B cell (primary cell): ENCODE measurements around the gene MOB3B. TPM values are rescaled to one million over a fixed set of nuclear protein-coding genes. Genes with fewer than 3 reads are reported as not detected.
A peak's percentile ranks its signal among the peaks of the same experiment; 100 is the strongest.

Source experiments
- ATAC-seq: fragments of 200-7000 bp; cut with Tn5 transposase; one replicate; pipeline ENCODE4 v1.10.0; 2021; ENCODE audit warnings: low read depth, mild to moderate bottlenecking, moderate number of reproducible peaks, moderate library complexity
- CTCF ChIA-PET: fragments of 350-600 bp; sonication (Branson Sonifier 250); formaldehyde crosslinking; loops from one replicate; lab custom pipeline; 2021; ENCODE audit warnings: antibody characterized with exemption, inconsistent platforms; lab: Charles Lee
- POLR2A ChIA-PET: fragments of 350-600 bp; sonication (Branson Sonifier 250); formaldehyde crosslinking; loops from one replicate; lab custom pipeline; 2021; ENCODE audit warnings: antibody characterized with exemption; lab: Charles Lee
- DNase-seq: peaks from one replicate; pipeline ENCODE4 v3.0.0; 2013
- H2AFZ ChIP-seq: 2 replicates; pipeline ENCODE4 v1.6.1; 2012; ENCODE audit warnings: mild to moderate bottlenecking, low read depth, low read length; ENCODE audit not compliant: insufficient read depth, poor library complexity, severe bottlenecking
- H3K27ac ChIP-seq, 2 donors: 1 replicate in 1 of 2; 2 replicates in 1 of 2; pipeline ENCODE4 v1.5.1; 2012 to 2013; ENCODE audit warnings: low read length in 2 of 2, mild to moderate bottlenecking in 2 of 2, moderate library complexity in 1 of 2
- H3K27me3 ChIP-seq, 4 experiments: fragments of 200-600 bp in 1 of 4; sonication (generic) in 1 of 4; replicated peaks in 1 of 4; 1 replicate in 2 of 4; 2 replicates in 2 of 4; pipeline versions ENCODE4 v1.6.1 to v1.7.0; 2013 to 2016; ENCODE audit warnings: low read length in 3 of 4, mild to moderate bottlenecking in 2 of 4, mixed read lengths in 1 of 4, moderate library complexity in 1 of 4; ENCODE audit not compliant: insufficient read depth in 4 of 4, control insufficient read depth in 3 of 4; ENCODE audit errors: control extremely low read depth in 1 of 4
- H3K36me3 ChIP-seq, 2 experiments: replicated peaks in 1 of 2; 1 replicate in 1 of 2; 2 replicates in 1 of 2; pipeline versions ENCODE4 v1.6.1 to v1.7.1; 2013; ENCODE audit warnings: low read length in 1 of 2; ENCODE audit not compliant: insufficient read depth in 2 of 2, control insufficient read depth in 1 of 2; ENCODE audit errors: control extremely low read depth in 1 of 2, extremely low read depth in 1 of 2
- H3K4me1 ChIP-seq, 2 donors: fragments of 200-600 bp in 1 of 2; sonication (generic) in 1 of 2; 1 replicate in 1 of 2; 2 replicates in 1 of 2; pipeline versions ENCODE4 v1.5.1 to v1.6.1; 2013 to 2017; ENCODE audit warnings: low read length in 2 of 2; ENCODE audit not compliant: control insufficient read depth in 2 of 2, insufficient read depth in 2 of 2
- H3K4me2 ChIP-seq: replicated peaks from 2 replicates; pipeline ENCODE3; 2012; ENCODE audit warnings: mild to moderate bottlenecking, low read depth, low read length; ENCODE audit not compliant: poor library complexity, severe bottlenecking
- H3K4me3 ChIP-seq, 5 experiments: fragments of 200-600 bp in 1 of 5; sonication (generic) in 1 of 5; 1 replicate in 3 of 5; 2 replicates in 2 of 5; pipeline versions ENCODE4 v1.5.1 to v1.7.0; 2011 to 2016; ENCODE audit warnings: low read length in 4 of 5, mild to moderate bottlenecking in 4 of 5, low read depth in 2 of 5, control low read depth in 1 of 5, moderate library complexity in 1 of 5; ENCODE audit not compliant: insufficient read depth in 1 of 5; ENCODE audit errors: control extremely low read depth in 1 of 5, extremely low read depth in 1 of 5
- H3K79me2 ChIP-seq: fragments of 200-600 bp; sonication (generic); one replicate; pipeline ENCODE4 v1.6.0; 2016; ENCODE audit warnings: low read length; ENCODE audit not compliant: control insufficient read depth, insufficient read depth
- H3K9ac ChIP-seq: fragments of 200-600 bp; sonication (generic); 2 replicates; pipeline ENCODE4 v1.6.1; 2017; ENCODE audit warnings: mild to moderate bottlenecking, low read length, moderate library complexity
- H3K9me3 ChIP-seq, 3 donors: one replicate each; pipeline versions ENCODE4 v1.6.1 to v1.7.1; 2013; ENCODE audit warnings: low read length in 2 of 3; ENCODE audit not compliant: control insufficient read depth in 2 of 3, insufficient read depth in 1 of 3; ENCODE audit errors: control extremely low read depth in 1 of 3
- H4K20me1 ChIP-seq: 2 replicates; pipeline ENCODE4 v1.6.0; 2012; ENCODE audit warnings: mild to moderate bottlenecking, low read length; ENCODE audit not compliant: insufficient read depth, control insufficient read depth, poor library complexity, severe bottlenecking
- H3K27ac Mint-ChIP-seq: one replicate; pipeline ENCODE4 v1.8.0; 2021; ENCODE audit warnings: mixed read lengths
- H3K27me3 Mint-ChIP-seq: one replicate; pipeline ENCODE4 v1.8.0; 2021; ENCODE audit warnings: mixed read lengths
- H3K4me1 Mint-ChIP-seq: one replicate; pipeline ENCODE4 v1.8.0; 2021; ENCODE audit warnings: mixed read lengths
- H3K4me3 Mint-ChIP-seq: one replicate; pipeline ENCODE4 v1.8.0; 2021; ENCODE audit warnings: mixed read lengths
- H3K9me3 Mint-ChIP-seq: one replicate; pipeline ENCODE4 v1.8.0; 2022; ENCODE audit warnings: mixed read lengths; ENCODE audit not compliant: insufficient read depth
- CTCF ChIP-seq: fragments of 200-600 bp; IDR thresholded peaks from one replicate; pipeline ENCODE4 v1.8.0; 2022; ENCODE audit warnings: antibody characterized with exemption, mild to moderate bottlenecking
- EZH2 ChIP-seq: IDR thresholded peaks from 2 replicates; pipeline ENCODE4 v1.6.1; 2012; ENCODE audit warnings: borderline replicate concordance, low read depth, mild to moderate bottlenecking, moderate library complexity, low read length; ENCODE audit not compliant: insufficient read depth, poor library complexity, severe bottlenecking
- WGBS: methylation state at CpG from one replicate; pipeline ENCODE4 v1.1.5; 2013; ENCODE audit warnings: missing lambda C conversion rate; ENCODE audit not compliant: insufficient coverage; 5-methylcytosine and 5-hydroxymethylcytosine counted together
- intact Hi-C: fragments of 100-400 bp; cut with micrococcal nuclease; formaldehyde crosslinking; loops from one replicate; pipeline ENCODE4 v1.10.0; 2022
- polyA plus RNA-seq: library from polyadenylated mRNA; depleted of rRNA; stranded (reverse); fragments of >200 nt; gene quantifications from 2 replicates; pipeline ENCODE4 v1.2.3, GENCODE V29; 2012
- total RNA-seq, 2 donors: library from RNA; stranded (reverse); fragments of 120-200 nt in 1 of 2; gene quantifications; 1 replicate in 1 of 2; 2 replicates in 1 of 2; pipeline versions ENCODE4 v1.2.3 to v1.2.4, GENCODE V29; 2013 to 2022

The MOB3B gene
- total and polyA plus RNA-seq, 2 donors (not counting 1 experiment from before 2014, with no cell fraction given): 7.3 to 7.9 TPM

- no peak for DNase-seq
- Histone ChIP-seq H3K4me1 (peaks cover 56 to 60% of the 10 kb centered on the region in 2 donors), H2AFZ (no peak overlapping the region), H3K9me3 (no peaks in the 10 kb centered on the region), H3K4me3 (peak overlapping the region in 1 of 5 experiments; percentile 1), H3K27ac (no peak overlapping the region), H3K27me3 (no peaks in the 10 kb centered on the region), H3K36me3 (peaks cover 0 to 1% of the 10 kb centered on the region in 2 experiments), H3K79me2 (peaks cover 79% of the 10 kb centered on the region), H3K4me2 (peak overlapping the region; percentile 72), H3K9ac (no peak overlapping the region), H4K20me1 (peaks cover 16% of the 10 kb centered on the region)
- peak overlapping the region; percentile 28 for H3K27ac Mint-ChIP-seq
- no peaks in the 10 kb centered on the region for H3K9me3 Mint-ChIP-seq
- TF ChIP-seq CTCF: no peak
- no peak for TF ChIP-seq EZH2
- ChIA-PET POLR2A (no interaction called here), CTCF (interaction anchor here (0.7 to 3.1 kb wide), 7 partner anchors 12 to 173 kb away, joined by 4 to 22 read pairs (median 7); partner anchors contain the start of gene MOB3B)
- ATAC-seq: peak; percentile 28
- peaks cover 56% of the 10 kb centered on the region for H3K4me1 Mint-ChIP-seq
- H3K4me3 Mint-ChIP-seq: peak overlapping the region; percentile 81
- no peaks in the 10 kb centered on the region for H3K27me3 Mint-ChIP-seq
- intact Hi-C loops: loop anchor here (2.0 to 5.0 kb wide), 4 partner anchors 13 to 34 kb away; no protein-coding TSS in a partner anchor
- WGBS: 21% methylated on average over 4 of the region's 6 CpGs
These were observed 163.8 kb downstream of the MOB3B start for GRCh38 chr9:27365707-27366376.
